ENCODE data around the gene TM7SF3.
A peak's percentile ranks its signal among the peaks of the same experiment; 100 is the strongest.

Gene TM7SF3

GRCh38 chr12:27014859-27015729 lies 910 bp upstream of the TM7SF3 start:
- DNase-seq, result peak; percentile 51

GRCh38 chr12:27013611-27014084 lies 536 bp downstream of the TM7SF3 start:
- no peak for DNase-seq

GRCh38 chr12:27012982-27013255 lies 1.3 kb downstream of the TM7SF3 start:
- DNase-seq, result no peak

GRCh38 chr12:27012239-27012981 lies 1.8 kb downstream of the TM7SF3 start:
- DNase-seq, result no peak

GRCh38 chr12:27009881-27010301 lies 4.3 kb downstream of the TM7SF3 start:
- DNase-seq, result peak; percentile 24

- no peak for DNase-seq
These were observed 6.1 kb downstream of the TM7SF3 start for GRCh38 chr12:27008081-27008480.

- DNase-seq, result no peak
These were observed 7.3 kb downstream of the TM7SF3 start for GRCh38 chr12:27006797-27007467.

GRCh38 chr12:27005495-27005894 lies 8.7 kb downstream of the TM7SF3 start:
- DNase-seq, result no peak

GRCh38 chr12:27003421-27004381 lies 10.5 kb downstream of the TM7SF3 start:
- DNase-seq, result no peak

GRCh38 chr12:27002141-27002540 lies 12.0 kb downstream of the TM7SF3 start:
- DNase-seq, result no peak

- peak; percentile 83 for DNase-seq
These were observed 12.5 kb downstream of the TM7SF3 start for GRCh38 chr12:27001663-27002062.

- peak; percentile 47 for DNase-seq
These were observed 13.2 kb downstream of the TM7SF3 start for GRCh38 chr12:27000961-27001360.

GRCh38 chr12:26997003-26997402 lies 17.2 kb downstream of the TM7SF3 start:
- DNase-seq, result no peak

- no peak for DNase-seq
These were observed 18.5 kb downstream of the TM7SF3 start for GRCh38 chr12:26995706-26996105.

- DNase-seq, result no peak
These were observed 20.1 kb downstream of the TM7SF3 start for GRCh38 chr12:26994109-26994508.

- no peak for DNase-seq
These were observed 22.4 kb downstream of the TM7SF3 start for GRCh38 chr12:26991826-26992225.

GRCh38 chr12:26989873-26990272 lies 24.3 kb downstream of the TM7SF3 start:
- DNase-seq, result no peak

GRCh38 chr12:26988703-26989102 lies 25.5 kb downstream of the TM7SF3 start:
- no peak for DNase-seq

GRCh38 chr12:26987634-26988424 lies 26.4 kb downstream of the TM7SF3 start:
- DNase-seq, result no peak

- DNase-seq, result no peak
These were observed 31.3 kb downstream of the TM7SF3 start for GRCh38 chr12:26982866-26983265.

GRCh38 chr12:26979733-26980132 lies 34.5 kb downstream of the TM7SF3 start:
- DNase-seq, result no peak

- DNase-seq, result no peak
These were observed 35.4 kb downstream of the TM7SF3 start for GRCh38 chr12:26978801-26979200.

All from GF-D8 (cell line).